ENCODE data around the gene KCNH2. TPM values are rescaled to one million over a fixed set of nuclear protein-coding genes. Genes with fewer than 3 reads are reported as not detected.

The KCNH2 gene
- total and polyA plus RNA-seq, 2 donors (not counting 1 experiment from before 2014, with no cell fraction given) = 0.86 to 2.7 TPM

- no peak for DNase-seq
- Histone ChIP-seq H3K4me1 (ENCODE audit: control insufficient read depth in 2 of 2, insufficient read depth in 2 of 2, low read length in 2 of 2) (peaks cover 0 to 9% of the 10 kb centered on the region in 2 donors), H3K27ac (ENCODE audit: low read length in 2 of 2) (no peak overlapping the region), H2AFZ (ENCODE audit: insufficient read depth, low read depth, low read length, poor library complexity, severe bottlenecking) (no peak overlapping the region), H3K9me3 (ENCODE audit: control extremely low read depth in 1 of 3, control insufficient read depth in 2 of 3, insufficient read depth in 1 of 3, low read length in 2 of 3) (no peaks in the 10 kb centered on the region), H3K9ac (ENCODE audit: low read length) (no peak overlapping the region), H4K20me1 (ENCODE audit: control insufficient read depth, insufficient read depth, low read length, poor library complexity, severe bottlenecking) (no peaks in the 10 kb centered on the region), H3K27me3 (replicated peaks in 1 of 4; ENCODE audit: control extremely low read depth in 1 of 4, control insufficient read depth in 3 of 4, insufficient read depth in 4 of 4, low read length in 3 of 4) (peaks cover 0 to 10% (median 2%) of the 10 kb centered on the region in 4 experiments), H3K36me3 (replicated peaks in 1 of 2; ENCODE audit: control extremely low read depth in 1 of 2, control insufficient read depth in 1 of 2, extremely low read depth in 1 of 2, insufficient read depth in 2 of 2, low read length in 1 of 2) (no peaks in the 10 kb centered on the region), H3K79me2 (ENCODE audit: control insufficient read depth, insufficient read depth, low read length) (no peaks in the 10 kb centered on the region), H3K4me3 (ENCODE audit: control extremely low read depth in 1 of 5, extremely low read depth in 1 of 5, insufficient read depth in 1 of 5, low read depth in 2 of 5, low read length in 4 of 5) (no peak overlapping the region), H3K4me2 (replicated peaks; ENCODE audit: low read depth, low read length, poor library complexity, severe bottlenecking) (no peak overlapping the region)
- Mint-ChIP-seq H3K4me1 (peaks cover 8% of the 10 kb centered on the region), H3K27me3 (peaks cover 19% of the 10 kb centered on the region), H3K9me3 (ENCODE audit: insufficient read depth) (no peaks in the 10 kb centered on the region), H3K4me3 (no peak overlapping the region), H3K27ac (no peak overlapping the region)
- WGBS (ENCODE audit: insufficient coverage) = 100% methylated on average over 1 of the region's 4 CpGs
- CTCF ChIA-PET = no interaction called here
- POLR2A ChIA-PET = no interaction called here
- intact Hi-C loops (cut with micrococcal nuclease) = no loop called here
- ATAC-seq (ENCODE audit: low read depth) = no peak
- TF ChIP-seq CTCF (IDR thresholded peaks at IDR 0.05) (no peak), EZH2 (IDR thresholded peaks at IDR 0.05; ENCODE audit: borderline replicate concordance, insufficient read depth, low read depth, low read length, poor library complexity, severe bottlenecking) (no peak)
These were observed 39.6 kb downstream of the KCNH2 start for GRCh38 chr7:150938566-150938965.

- ChIA-PET POLR2A (no interaction called here), CTCF (no interaction called here)
- no peaks in the 10 kb centered on the region for H4K20me1 ChIP-seq (ENCODE audit: control insufficient read depth, insufficient read depth, low read length, poor library complexity, severe bottlenecking)
- DNase-seq = no peak
- no peaks in the 10 kb centered on the region for H3K36me3 ChIP-seq (replicated peaks in 1 of 2; ENCODE audit: control extremely low read depth in 1 of 2, control insufficient read depth in 1 of 2, extremely low read depth in 1 of 2, insufficient read depth in 2 of 2, low read length in 1 of 2)
- peaks cover 0 to 9% of the 10 kb centered on the region in 2 donors for H3K4me1 ChIP-seq (ENCODE audit: control insufficient read depth in 2 of 2, insufficient read depth in 2 of 2, low read length in 2 of 2)
- WGBS (ENCODE audit: insufficient coverage) = 7% methylated on average over 15 of the region's 15 CpGs
- peak overlapping the region; percentile 11 for H3K4me2 ChIP-seq (replicated peaks; ENCODE audit: low read depth, low read length, poor library complexity, severe bottlenecking)
- H3K4me1 Mint-ChIP-seq = peaks cover 8% of the 10 kb centered on the region
- peaks cover 19% of the 10 kb centered on the region for H3K27me3 Mint-ChIP-seq
- H3K27ac Mint-ChIP-seq = no peak overlapping the region
- no peak for ATAC-seq (ENCODE audit: low read depth)
- no peak overlapping the region for H3K4me3 ChIP-seq (ENCODE audit: control extremely low read depth in 1 of 5, extremely low read depth in 1 of 5, insufficient read depth in 1 of 5, low read depth in 2 of 5, low read length in 4 of 5)
- H3K4me3 Mint-ChIP-seq = no peak overlapping the region
- peak overlapping the region; percentile 22 for H2AFZ ChIP-seq (ENCODE audit: insufficient read depth, low read depth, low read length, poor library complexity, severe bottlenecking)
- H3K79me2 ChIP-seq (ENCODE audit: control insufficient read depth, insufficient read depth, low read length) = no peaks in the 10 kb centered on the region
- intact Hi-C loops (cut with micrococcal nuclease) = no loop called here
- H3K27ac ChIP-seq (ENCODE audit: low read length in 2 of 2) = no peak overlapping the region
- H3K9me3 Mint-ChIP-seq (ENCODE audit: insufficient read depth) = no peaks in the 10 kb centered on the region
- TF ChIP-seq CTCF (IDR thresholded peaks at IDR 0.05) = no peak
- TF ChIP-seq EZH2 (IDR thresholded peaks at IDR 0.05; ENCODE audit: borderline replicate concordance, insufficient read depth, low read depth, low read length, poor library complexity, severe bottlenecking) = no peak
- H3K27me3 ChIP-seq (replicated peaks in 1 of 4; ENCODE audit: control extremely low read depth in 1 of 4, control insufficient read depth in 3 of 4, insufficient read depth in 4 of 4, low read length in 3 of 4) = peaks cover 0 to 10% (median 2%) of the 10 kb centered on the region in 4 experiments
- H3K9ac ChIP-seq (ENCODE audit: low read length) = no peak overlapping the region
- H3K9me3 ChIP-seq (ENCODE audit: control extremely low read depth in 1 of 3, control insufficient read depth in 2 of 3, insufficient read depth in 1 of 3, low read length in 2 of 3) = no peaks in the 10 kb centered on the region
These were observed 40.1 kb downstream of the KCNH2 start for GRCh38 chr7:150937848-150938561.
